ENCODE measurements around the gene AGFG2.

GRCh38 chr7:100614308-100614861 lies 75.4 kb downstream of the AGFG2 start:
- no peak for TF ChIP-seq CTCF (IDR thresholded peaks at IDR 0.05)
- no peak for TF ChIP-seq POLR2AphosphoS5 (IDR thresholded peaks at IDR 0.05)
- TF ChIP-seq POLR2A (IDR thresholded peaks at IDR 0.05), result no peak

All from breast epithelium (tissue), 3 donors.